Endothelial cell of umbilical vein (primary cell): Measurements from ENCODE around the gene DGKI.

Source experiments
- POLR2A ChIP-seq: IDR thresholded peaks from 2 replicates; pipeline ENCODE4 v1.6.1; 2012; ENCODE audit warnings: low read depth, mild to moderate bottlenecking, control low read depth, low read length
- POLR2AphosphoS5 ChIP-seq: IDR thresholded peaks from 2 replicates; pipeline ENCODE4 v1.6.1; 2012; ENCODE audit warnings: low read depth, mild to moderate bottlenecking, control low read depth, low read length, moderate library complexity; ENCODE audit not compliant: insufficient read depth
- TF ChIP-seq, protein P1 (sequence below), 2 donors: IDR thresholded peaks; 1 replicate in 1 of 2; 2 replicates in 1 of 2; pipeline ENCODE4 v1.5.1; 2011; ENCODE audit warnings: low read length in 2 of 2, mild to moderate bottlenecking in 2 of 2, moderate library complexity in 2 of 2, control low read depth in 1 of 2, inconsistent platforms in 1 of 2, low read depth in 1 of 2; ENCODE audit not compliant: insufficient read depth in 1 of 2; ENCODE audit errors: extremely low read depth in 1 of 2

DNA sequence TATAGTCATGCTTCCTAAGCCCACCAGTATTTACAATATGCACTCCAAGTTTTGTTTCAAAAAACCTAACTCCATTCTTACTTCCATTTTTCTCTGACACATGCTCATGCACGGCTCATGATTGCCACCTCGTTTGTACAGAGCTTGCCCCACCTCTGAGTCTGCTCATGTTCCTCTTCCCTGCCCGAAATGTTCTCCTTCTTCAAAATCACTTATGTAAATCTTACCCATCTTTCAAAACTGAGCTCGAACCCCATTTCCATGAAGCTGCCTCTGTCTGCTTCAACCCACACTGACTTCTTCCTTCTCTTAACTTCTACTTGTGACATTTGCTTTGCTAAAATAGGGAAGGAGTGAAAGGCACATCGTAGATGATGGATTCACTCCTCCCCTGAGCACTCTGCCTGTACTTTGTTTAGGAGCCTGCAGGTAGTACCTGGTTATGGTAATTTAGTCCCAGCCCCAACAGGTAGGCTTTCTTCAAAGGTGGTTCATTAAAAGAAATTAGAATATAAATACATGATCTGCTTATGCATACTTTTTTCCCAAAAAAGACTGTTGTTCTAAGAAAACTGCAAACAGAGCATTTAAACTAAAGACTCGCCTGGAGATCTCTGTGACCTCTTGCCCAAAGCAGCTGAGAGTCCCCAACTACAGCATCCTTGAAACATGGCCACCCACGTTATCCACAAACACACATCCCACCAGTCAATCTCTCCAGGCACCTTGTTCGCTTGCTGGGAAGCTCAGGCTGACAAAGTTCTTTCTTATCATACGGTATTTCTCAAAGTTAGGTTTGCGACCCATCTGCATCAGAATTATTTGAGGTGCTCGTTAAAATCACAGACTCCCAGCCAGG lies 172.0 kb downstream of the DGKI start:
- TF ChIP-seq, protein P1, sequence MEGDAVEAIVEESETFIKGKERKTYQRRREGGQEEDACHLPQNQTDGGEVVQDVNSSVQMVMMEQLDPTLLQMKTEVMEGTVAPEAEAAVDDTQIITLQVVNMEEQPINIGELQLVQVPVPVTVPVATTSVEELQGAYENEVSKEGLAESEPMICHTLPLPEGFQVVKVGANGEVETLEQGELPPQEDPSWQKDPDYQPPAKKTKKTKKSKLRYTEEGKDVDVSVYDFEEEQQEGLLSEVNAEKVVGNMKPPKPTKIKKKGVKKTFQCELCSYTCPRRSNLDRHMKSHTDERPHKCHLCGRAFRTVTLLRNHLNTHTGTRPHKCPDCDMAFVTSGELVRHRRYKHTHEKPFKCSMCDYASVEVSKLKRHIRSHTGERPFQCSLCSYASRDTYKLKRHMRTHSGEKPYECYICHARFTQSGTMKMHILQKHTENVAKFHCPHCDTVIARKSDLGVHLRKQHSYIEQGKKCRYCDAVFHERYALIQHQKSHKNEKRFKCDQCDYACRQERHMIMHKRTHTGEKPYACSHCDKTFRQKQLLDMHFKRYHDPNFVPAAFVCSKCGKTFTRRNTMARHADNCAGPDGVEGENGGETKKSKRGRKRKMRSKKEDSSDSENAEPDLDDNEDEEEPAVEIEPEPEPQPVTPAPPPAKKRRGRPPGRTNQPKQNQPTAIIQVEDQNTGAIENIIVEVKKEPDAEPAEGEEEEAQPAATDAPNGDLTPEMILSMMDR (IDR thresholded peaks at IDR 0.05; ENCODE audit: extremely low read depth in 1 of 2, insufficient read depth in 1 of 2, low read depth in 1 of 2, low read length in 2 of 2): no peak
- TF ChIP-seq POLR2AphosphoS5 (no peak), POLR2A (no peak)
